ENCODE data around the gene CACTIN. TPM values are rescaled to one million over a fixed set of nuclear protein-coding genes. Genes with fewer than 3 reads are reported as not detected.

CACTIN gene
- total and polyA plus RNA-seq, 2 of the 4 experiments (the other 2 are of a cell fraction), result 10.8 to 19.5 TPM

GRCh38 chr19:3658004-3658869, 31.6 kb upstream of the CACTIN start:
- H2AK5ac ChIP-seq (ENCODE audit: low read depth, low read length), result no peak overlapping the region
- intact Hi-C loops (cut with micrococcal nuclease), result no loop called here

More at GRCh38 chr19:3658004-3658869, 31.6 kb upstream of the CACTIN start:
- in situ Hi-C loops (cut with MboI; ENCODE audit: low sequenced_read_pairs) (no loop called here), dilution Hi-C loops (cut with HindIII; ENCODE audit: low sequenced_read_pairs, unreplicated experiment) (no loop called here)
- Histone ChIP-seq H4K20me1 (ENCODE audit: insufficient read depth, low read length) (no peaks in the 10 kb centered on the region), H3K4me1 (ENCODE audit: control insufficient read depth, insufficient read depth, low read length) (peaks cover 3% of the 10 kb centered on the region), H3K27ac (ENCODE audit: insufficient read depth, low read length) (no peak overlapping the region), H2BK20ac (ENCODE audit: low read depth, low read length) (no peak overlapping the region), H3K4ac (ENCODE audit: low read depth, low read length) (no peak overlapping the region), H2AK9ac (replicated peaks; ENCODE audit: low read depth, low read length, poor library complexity) (no peak overlapping the region), H3K4me3 (ENCODE audit: insufficient read depth, low read depth, low read length) (no peak overlapping the region), H3K14ac (replicated peaks; ENCODE audit: low read depth, low read length) (no peak overlapping the region), H2AFZ (replicated peaks; ENCODE audit: low read length, poor library complexity) (no peak overlapping the region), H3K4me2 (ENCODE audit: low read depth, low read length) (no peak overlapping the region), H3K79me1 (ENCODE audit: low read depth in 1 of 2, low read length in 2 of 2) (peaks cover 0 to 16% of the 10 kb centered on the region in 2 experiments; a peak in 3 of 4 replicates), H3K9me3 (ENCODE audit: control insufficient read depth, insufficient read depth, low read length) (no peaks in the 10 kb centered on the region), H3K27me3 (ENCODE audit: control insufficient read depth, insufficient read depth, low read length) (no peaks in the 10 kb centered on the region), H3K56ac (ENCODE audit: extremely low read depth, insufficient read depth, low read length) (no peak overlapping the region), H4K8ac (ENCODE audit: low read depth in 2 of 2, low read length in 2 of 2) (no peak overlapping the region), H3K18ac (ENCODE audit: low read depth, low read length) (no peak overlapping the region), H4K5ac (ENCODE audit: low read depth, low read length) (no peak overlapping the region), H3K36me3 (ENCODE audit: control insufficient read depth, insufficient read depth, low read length) (peaks cover 58% of the 10 kb centered on the region), H2BK5ac (ENCODE audit: low read depth, low read length, poor library complexity, severe bottlenecking) (no peak overlapping the region), H3K23ac (ENCODE audit: low read depth, low read length) (no peak overlapping the region), H4K91ac (ENCODE audit: insufficient read depth, low read depth, low read length) (no peak overlapping the region), H3K9ac (ENCODE audit: low read depth, low read length) (no peak overlapping the region), H3K9me1 (ENCODE audit: insufficient read depth, low read length) (peaks cover 3% of the 10 kb centered on the region; the same call in 1 of the 2 replicates), H2BK15ac (ENCODE audit: low read depth, low read length) (no peak overlapping the region), H2BK120ac (ENCODE audit: low read depth, low read length) (no peak overlapping the region)
- 92% methylated on average over 16 of the region's 39 CpGs; no CpG with 5 or more reads in 1 of the 2 experiments for WGBS, 2 experiments (ENCODE audit: extremely low coverage in 2 of 2, insufficient read length in 1 of 2)
- POLR2A ChIA-PET (ENCODE audit: unreplicated experiment), result no interaction called here
- ATAC-seq (ENCODE audit: low read depth) (no peak), DNase-seq (no peak)
- no peak for TF ChIP-seq CEBPB (IDR thresholded peaks at IDR 0.05; ENCODE audit: low read depth, low read length)
- no peak for TF ChIP-seq CHD1 (IDR thresholded peaks at IDR 0.05; ENCODE audit: low read depth, low read length)
- no peak for TF ChIP-seq BHLHE40 (IDR thresholded peaks at IDR 0.05; ENCODE audit: low read depth, low read length)
- no peak for TF ChIP-seq CTCF (conservative IDR thresholded peaks at IDR 0.05; ENCODE audit: low read depth, low read length)
- no peak for TF ChIP-seq RFX5 (IDR thresholded peaks at IDR 0.05; ENCODE audit: low read depth, low read length)
- TF ChIP-seq USF2 (IDR thresholded peaks at IDR 0.05; ENCODE audit: low read depth, low read length), result no peak
- peak; percentile 53 for TF ChIP-seq MAFK (IDR thresholded peaks at IDR 0.05; ENCODE audit: low read depth, low read length)
- BruUV-seq (replicated peaks), result no TSS peak
- CTCF ChIA-PET, result no interaction called here

All from IMR-90 (cell line).